ENCODE results near the gene NBL1.
"Not testable (repeated sequence)": the region's sequence is repeated elsewhere in the genome, so short reads cannot be mapped to it uniquely, and the experiment has no call there.

Gene NBL1

DNA sequence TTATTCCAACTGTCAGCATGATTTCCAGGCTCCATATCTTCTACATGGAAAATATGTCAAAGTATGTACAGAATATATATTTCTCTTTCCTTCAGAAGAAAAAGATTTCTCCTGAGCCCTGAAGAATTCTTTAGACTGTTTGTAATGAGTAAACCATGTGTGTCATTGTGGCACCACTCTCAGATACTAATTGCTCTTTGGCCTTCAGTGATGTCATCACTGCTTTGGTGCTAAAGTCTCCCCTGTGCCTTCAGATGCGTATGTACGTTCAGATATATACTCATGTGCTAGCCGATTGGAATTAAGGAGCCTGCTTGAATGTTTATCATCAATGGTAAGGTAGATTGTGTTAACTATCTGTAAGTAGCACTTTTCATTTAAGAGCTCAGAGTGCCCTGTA, 20.6 kb upstream of the NBL1 start:
- DNase-seq: no peak

DNA sequence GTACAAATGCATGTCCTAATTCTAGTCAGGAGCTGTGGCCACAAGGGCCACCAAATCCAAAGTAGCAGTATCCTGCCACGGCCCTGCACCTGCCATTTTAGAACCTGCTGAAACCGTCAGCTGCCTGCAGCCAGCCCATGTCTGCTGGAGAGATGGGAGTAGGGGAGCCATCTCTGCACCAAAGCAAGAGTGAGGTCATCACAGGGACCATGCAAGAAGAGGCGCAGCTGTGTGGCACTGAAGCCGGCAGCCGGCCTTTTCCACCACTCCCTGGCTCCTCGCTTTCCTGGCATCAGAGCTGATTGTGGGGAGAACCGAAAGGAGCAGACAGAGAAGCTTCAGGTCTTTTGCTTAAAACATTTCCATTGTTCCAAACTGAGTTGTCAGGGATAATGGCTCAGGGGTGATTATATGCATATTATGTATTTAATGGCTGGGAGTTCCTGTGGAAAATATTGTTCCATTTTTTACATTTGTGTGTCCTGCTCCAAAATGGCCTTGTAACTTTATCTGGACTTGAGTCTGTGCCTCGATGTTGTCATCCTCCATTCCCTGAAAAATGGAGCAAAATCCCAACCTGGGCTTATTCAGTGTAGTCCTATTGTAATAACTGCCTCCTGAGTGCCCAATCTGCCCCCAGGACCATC, 18.7 kb upstream of the NBL1 start:
- no peak for DNase-seq

DNA sequence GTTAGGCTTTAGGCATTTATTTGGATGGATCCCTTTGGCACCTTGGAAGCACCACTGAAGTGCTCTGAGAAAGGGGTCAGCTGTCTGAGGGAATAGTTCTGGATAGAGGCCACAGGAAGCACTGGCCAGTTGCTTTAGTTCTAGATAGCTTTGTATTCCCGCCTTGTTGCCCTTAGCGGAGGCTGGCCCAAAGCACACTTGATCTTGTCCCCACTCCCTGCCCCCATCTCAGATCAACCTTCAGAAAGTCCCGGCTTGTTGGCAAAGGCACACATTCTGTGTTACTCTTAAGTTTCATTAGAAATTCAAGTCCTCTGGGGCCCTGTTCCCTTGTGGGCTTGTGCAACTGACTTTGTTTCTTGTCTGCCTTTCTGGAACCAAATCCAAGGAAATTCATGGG, 15.2 kb upstream of the NBL1 start:
- DNase-seq: no peak

DNA sequence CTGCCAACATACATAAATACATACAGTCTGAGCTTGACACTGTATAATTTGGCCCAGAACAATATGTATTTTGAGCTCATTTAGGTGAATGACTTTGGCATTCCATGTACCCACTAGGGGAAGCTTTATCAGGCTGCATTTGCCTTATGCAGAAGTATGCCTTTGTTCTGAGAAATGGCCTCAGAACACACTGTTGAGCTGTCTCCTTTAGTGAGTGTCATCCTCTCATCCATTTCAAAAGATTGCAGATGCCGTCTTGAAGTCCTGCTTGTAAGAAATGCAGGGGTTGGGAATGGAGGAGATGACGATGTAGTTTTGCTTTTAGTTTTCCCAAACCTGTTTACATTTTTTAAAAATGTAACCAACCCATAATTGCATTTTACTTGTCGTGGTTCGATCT, 14.8 kb upstream of the NBL1 start:
- no peak for DNase-seq

DNA sequence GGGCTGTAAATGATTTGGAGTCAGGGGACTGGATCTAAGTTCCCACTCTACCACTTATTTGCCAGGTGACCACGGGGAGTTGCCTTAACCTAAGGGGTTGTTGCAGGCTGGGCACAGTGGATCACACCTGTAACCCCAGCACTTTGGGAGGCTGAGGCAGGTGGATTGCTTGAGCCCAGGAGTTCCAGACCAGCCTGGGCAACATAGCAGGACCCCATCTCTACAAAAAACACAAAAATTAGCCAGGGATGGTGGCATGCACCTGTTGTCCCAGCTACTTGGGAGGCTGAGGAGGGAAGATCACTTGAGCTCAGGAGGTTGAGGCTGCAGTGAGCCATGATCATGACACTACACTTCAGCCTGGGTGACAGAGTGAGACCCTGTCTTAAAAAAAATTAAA, 13.9 kb upstream of the NBL1 start:
- DNase-seq: not testable (repeated sequence)

DNA sequence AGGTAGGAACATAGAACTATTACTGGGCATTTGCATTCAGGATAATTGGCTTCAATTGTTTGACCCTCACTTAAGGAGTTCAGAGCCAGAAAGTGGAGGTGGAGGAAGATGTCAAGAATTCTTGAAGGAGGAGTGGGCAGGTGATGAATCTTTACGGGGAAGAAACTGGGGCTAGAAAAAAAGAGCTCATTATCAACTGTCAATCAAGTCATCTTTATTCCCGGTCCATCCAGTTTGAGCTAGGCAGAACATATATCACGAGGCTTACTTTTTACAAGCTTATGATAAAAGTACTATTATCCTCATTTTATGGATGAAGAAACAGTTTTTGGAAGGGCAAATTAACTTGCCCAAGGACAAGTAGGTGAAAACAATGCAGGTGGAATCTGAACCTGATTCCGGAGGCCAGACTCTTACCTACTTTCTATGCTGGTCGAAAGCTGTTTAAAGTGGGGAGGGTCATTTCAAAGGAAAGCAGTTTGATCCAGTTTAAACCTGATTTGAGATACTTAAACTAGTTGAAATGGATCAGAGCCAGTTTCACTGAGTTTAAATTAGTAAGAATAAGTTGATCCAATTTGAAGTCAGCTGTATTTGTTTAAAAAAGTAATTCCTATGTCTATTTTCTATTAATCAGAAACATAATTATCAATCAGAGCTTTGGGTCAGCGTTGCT, 13.3 kb upstream of the NBL1 start:
- no peak for DNase-seq

DNA sequence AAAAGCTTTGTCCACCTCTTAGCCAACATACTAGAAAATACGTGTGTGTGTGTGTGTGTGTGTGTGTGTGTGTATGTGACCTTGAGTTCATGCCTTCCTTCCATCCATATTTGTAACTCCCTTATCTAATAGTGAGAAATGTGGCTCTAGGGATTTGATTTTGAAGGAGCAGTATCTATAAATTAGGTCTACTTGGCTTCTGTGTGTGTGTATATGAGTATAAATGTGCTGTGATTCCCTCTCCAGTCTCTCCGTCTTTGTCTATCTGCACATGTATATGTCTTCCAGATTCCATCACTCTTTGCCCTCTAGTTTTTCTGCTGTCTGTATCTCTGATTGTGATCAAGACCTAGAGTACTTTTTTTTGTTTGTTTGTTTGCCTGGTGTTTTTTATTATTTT, 11.9 kb upstream of the NBL1 start:
- DNase-seq: no peak

DNA sequence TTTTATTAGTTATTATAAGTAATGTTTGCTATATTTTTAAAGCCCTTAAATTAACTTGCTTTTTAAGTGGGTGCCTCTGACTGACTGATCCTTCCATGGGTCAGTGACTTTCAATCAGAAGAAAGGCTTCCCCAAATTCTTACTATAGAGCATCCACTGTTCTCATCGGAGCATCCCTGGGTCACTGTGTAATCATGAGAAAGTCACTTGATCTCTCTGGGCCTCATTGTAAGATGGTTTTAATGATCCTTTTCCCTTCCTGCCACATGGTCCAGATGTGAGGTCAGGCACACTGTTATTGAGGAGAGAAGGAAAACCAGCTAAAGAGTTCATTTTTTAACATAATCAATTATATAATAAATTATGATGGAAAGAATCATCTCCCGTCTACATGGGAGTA, 11.0 kb upstream of the NBL1 start:
- DNase-seq: no peak

DNA sequence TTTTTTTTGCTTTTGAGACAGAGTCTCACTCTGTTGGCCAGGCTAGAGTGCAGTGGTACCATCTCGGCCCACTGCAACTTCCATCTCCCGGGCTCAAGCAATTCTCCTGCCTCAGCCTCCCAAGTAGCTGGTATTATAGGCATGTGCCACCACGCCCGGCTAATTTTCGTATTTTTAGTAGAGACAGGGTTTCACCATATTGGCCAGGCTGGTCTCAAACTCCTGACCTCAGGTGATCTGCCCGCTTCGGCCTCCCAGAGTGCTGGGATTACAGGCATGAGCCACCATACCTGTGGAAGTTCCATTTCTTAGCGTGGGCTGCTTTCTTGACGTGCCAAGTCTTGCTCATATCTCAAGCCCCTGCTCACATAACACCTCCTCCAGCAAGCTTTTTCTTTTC, 9.0 kb upstream of the NBL1 start:
- not testable (repeated sequence) for DNase-seq

DNA sequence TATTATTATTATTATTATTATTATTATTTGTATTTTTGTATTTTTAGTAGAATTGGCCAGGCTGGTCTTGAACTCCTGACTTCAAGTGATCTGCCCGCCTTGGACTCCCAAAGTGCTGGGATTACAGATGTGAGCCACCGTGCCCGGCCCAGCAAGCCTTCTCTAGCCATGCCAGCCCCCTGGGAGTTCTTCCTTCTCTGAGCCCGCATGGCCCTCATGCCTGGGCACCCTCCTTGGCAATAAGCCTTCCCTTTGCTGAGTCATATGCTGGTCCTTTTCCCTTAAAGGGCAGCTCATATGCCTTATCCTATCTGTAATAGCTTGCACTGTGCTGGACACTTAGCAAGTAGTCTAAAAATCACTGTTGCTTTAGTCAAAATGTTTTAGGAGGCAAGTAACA, 8.5 kb upstream of the NBL1 start:
- DNase-seq: no peak

DNA sequence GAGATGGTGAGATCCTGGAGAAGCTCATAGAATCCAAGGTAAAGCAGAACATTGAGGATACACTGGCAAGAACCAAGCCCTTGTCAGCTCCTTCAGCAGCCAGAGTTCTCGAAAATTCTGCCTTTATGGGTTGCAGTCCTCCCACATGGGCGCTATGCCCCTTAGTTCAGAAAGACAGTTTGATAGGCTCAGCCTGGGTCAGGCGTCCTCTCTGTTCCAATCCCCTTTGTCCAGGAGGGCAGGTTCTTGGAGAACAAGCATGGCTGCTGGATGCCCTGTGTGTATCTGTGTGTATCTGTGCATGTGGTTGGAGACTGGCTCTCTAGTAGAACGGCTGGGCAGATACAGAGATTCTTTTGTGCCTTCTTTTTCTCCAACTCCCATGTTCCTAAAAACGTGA, 8.0 kb upstream of the NBL1 start:
- no peak for DNase-seq

DNA sequence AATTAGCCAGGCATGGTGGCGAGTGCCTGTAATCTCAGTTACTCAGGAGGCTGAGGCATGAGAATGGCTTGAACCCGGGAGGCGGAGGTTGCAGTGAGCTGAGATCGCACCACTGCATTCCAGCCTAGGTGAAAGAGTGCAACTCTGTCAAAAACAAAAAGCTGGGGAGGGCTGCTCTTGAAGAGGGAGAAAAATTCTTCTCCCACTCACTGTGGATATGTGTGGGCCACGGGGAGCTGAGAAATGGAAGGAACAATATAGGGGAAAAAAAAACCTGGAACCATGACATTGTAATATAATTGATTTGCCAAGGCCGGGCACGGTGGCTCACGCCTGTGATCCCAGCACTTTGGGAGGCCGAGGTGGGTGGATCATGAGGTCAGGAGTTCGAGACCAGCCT, 7.4 kb upstream of the NBL1 start:
- not testable (repeated sequence) for DNase-seq

DNA sequence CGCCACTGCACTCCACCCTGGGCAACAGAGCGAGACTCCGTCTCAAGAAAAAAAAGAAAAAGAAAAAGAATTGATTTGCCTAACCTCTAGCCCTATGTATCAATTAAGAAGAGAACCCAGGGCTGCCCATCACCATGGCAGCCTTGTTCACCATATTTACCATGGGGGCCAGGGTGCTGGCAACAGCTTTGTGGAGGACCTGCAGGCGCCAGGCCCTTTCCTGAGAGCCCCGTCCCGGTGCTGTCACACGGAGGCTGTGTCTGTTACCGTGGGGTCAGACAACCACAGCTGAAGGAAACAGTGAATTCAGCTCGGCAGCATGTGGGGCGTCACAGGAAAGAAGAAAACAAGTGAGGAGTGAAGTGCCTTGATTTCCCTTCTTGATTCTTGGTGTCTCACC, 6.5 kb upstream of the NBL1 start:
- no peak for DNase-seq

DNA sequence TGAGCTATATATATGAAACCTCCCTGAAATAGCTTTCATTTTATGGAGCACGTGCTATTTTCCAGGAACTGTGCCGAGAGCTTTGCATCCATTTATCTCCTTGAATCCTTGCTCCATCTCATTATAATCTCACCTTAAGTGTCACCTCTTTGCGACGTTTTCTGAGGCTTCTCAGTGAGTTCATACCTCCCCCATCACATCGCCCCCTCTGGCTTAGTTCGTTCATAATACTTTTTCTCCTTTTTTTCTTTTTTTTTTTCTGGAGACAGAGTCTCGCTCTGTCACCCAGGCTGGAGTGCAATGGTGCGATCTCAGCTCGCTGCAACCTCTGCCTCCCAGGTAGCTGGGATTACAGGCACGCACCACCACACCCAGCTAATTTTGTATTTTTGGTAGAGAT, 4.9 kb upstream of the NBL1 start:
- DNase-seq: not testable (repeated sequence)

DNA sequence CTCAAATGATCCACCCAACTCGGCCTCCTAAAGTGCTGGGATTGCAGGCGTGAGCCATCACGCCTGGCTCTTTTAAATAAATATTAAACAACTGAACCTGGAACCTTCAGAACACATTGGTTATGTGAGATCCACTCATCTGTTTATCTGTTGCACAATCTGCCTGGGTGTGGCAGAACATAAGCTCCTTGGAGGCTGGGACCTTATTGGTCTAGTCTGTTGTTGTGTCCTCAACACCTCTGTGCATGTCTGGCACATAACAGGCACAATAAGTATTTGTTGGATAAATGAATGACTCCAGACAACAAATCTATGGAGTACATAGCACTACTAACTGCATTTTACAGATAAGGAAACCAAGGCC, 4.1 kb upstream of the NBL1 start:
- DNase-seq: no peak

DNA sequence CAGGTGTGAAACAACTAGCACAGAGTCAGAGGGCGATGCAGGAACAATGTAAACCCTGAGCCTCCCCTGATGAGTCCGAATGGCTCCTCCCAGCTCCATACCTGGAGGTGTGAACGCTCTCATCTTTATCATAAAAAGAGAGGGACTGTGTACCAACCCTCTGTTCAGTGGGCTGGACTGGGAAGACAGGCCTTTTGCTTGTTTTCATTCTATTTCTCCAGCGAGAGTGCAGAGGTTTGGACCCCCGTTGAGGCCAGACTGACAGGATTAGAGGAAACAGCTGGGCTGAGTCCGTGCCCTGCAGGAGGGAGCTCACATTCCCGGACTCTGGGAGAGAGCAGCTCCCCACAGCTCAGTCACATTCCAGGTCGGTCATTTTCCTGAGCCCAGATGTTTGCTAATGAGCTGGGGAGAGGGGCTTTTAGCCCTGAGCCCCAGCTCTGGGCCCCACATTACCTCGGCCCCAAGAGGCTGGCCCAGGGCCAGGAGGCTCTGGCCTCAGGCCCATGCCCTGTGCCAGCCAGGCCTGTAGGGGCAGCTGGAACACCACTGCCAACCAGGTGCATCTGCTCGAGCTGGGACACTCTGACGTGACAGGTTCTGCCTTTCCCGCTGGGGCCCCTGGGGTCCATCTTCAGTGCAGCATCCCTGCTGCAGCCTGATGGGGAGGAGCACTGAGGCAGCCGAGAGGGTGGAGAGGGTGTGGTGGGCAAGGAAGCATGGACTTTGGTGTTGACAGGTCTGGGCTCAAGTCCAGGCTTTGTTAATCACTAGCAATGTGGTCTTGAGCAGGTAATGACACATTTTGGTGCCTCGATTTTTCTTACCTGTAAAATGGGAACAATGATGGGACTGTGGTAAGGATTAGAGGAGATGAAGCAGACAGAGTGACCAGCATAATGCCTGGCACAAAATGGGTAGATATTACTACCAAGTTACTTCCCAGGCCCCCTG, 3.5 kb upstream of the NBL1 start:
- no peak for DNase-seq

DNA sequence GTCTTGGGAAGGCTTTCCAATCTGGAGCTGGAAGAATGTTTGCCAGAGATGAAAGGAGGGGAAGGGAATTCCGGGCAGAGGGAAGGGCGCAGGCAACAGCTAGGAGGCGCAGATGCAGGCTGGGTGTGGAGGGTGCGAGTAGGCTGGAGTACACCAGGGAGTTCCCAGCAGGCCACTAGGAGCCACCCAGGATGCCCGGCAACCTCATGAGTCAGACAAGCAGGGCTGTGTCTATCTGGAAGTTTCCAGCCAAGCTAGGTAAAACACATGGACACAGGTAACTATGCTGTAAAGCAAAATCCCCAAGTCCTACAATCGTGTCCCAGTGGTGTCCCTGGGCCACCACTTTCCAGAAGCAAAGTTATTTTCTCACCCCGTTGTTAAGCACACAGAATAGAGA, 990 bp upstream of the NBL1 start:
- DNase-seq: no peak

DNA sequence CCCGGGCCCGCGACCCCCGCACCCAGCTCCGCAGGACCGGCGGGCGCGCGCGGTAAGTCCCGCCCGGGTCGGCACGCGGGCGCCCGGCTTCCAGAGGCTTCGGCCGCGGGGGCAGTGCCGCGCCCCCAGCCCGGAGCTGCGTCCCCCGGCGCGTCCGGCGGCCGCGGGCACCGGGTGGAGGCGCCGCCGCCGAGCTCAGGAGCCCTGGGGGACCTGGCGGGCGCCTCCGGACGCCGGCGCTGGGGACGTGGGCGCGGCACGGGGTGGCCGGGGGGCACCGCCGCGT, 227 bp downstream of the NBL1 start:
- no peak for DNase-seq

DNA sequence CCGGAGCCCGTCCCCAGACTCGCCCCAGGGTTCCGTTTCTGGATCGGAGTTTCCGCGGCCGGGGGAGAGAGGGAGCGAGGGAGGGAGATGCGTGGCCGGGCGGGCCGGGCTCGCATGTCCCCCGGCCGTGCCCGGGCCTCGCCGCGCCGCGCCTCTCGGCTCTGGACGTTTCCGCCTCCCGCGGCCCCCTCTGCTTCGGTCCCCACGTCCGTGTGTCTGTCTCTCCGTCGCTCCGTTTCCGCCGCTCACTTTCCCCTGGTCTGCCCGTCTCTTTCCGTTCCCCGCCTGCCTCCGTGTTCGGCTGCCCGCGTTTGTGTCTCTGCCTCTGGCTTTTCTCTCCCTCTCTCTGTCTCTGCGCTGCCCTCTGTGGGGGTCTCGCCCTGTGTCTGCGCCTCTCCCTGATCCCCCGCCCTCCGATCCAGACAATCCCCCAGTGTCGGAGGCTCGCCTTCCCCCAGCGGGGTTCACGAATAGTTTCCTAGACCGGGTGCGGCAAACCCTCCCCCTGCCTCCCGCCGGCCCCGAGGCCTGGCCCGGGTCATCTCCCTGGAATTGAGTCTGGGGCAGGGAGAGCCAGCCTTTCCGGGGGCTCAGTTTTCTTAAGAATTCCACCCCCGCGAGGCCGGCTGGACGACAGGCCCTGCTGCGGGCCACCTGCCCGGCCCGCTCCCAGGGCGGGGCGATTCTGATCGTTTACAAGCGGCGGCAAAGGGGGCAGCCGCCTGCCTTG, 735 bp downstream of the NBL1 start:
- DNase-seq: no peak

DNA sequence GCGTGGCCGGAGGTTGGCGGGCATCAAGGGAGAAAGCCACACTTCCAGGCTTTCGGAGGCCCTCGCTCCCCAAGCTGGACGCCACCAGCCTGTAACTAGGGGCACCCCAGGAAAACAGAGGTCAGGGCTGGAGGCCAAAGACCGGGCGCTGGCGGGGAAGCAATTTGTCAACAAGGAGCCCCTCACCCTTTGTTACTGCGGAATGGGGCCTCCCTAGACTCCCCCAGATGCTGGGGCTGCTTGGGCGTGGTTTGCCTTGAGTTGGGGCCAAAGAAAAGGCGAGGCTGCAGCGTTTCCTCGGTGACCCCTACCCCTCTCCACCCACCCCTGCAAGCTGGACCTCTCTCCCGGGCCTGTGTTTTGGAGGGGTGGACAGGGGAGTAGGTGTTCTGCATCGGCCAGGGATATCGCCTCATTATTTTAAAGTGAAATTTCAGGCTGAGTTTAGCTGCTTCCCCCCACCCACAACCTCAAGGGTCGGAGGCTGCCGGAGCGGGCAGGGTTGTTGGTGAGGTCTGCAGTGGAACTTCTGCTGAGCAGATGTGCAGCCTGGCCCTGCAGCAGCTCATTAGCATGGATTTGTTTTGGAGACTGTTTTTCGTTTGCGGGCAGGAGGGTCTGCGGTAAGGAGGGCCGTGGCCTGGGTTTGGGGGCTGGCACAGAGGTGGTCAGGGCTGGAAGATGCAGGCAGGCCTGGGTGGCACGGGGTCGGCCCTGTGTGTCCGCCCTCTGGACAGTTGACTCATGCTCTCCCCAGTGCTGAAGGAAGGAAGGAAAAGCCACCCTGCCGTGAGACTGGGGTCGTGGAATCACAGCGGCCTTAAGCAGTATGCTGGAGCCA, 1.5 kb downstream of the NBL1 start:
- no peak for DNase-seq

DNA sequence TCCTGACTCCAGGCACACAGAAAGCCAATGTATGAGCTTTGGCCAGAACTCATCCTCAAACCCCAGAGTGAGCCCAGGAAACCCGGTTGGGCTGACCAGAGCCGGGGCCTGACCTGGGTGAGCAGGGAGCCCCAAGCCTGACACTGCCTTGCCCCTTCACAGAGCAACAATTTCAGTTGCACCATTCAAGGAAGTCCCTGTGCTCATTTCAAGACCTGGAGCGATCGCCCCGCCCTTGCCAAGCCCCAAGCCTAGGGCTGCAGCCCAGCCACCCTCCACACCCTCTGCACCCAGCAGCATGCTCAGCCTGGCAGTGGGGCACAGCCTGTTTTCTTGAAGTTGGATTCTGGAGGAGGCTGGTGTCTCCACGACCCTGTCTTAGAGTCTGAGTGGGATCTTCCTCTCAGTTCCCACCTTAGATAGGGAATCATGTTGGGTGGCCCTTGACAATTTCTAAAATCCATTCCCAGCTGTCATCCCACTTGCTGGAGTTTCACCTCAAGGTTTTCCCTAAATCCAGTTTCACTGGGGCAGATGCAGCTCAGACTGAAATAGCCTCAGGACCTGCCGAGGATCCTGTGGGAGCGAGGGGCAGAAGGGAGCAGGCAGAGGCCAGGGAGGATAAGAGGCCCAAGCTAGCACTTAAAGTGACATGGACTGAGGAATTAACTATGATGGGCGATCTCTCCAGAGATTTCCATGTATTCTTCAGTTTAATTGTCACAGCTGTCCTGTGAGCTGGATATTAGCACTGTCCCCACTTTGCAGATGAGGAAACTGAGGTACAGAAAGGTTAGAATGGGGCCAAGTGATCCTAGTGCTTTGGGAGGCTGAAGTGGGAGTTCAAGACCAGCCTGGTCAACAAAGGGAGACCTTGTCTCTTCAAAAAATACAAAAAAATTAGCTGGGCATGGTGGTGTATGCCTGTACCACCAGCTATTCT, 2.5 kb downstream of the NBL1 start:
- no peak for DNase-seq

DNA sequence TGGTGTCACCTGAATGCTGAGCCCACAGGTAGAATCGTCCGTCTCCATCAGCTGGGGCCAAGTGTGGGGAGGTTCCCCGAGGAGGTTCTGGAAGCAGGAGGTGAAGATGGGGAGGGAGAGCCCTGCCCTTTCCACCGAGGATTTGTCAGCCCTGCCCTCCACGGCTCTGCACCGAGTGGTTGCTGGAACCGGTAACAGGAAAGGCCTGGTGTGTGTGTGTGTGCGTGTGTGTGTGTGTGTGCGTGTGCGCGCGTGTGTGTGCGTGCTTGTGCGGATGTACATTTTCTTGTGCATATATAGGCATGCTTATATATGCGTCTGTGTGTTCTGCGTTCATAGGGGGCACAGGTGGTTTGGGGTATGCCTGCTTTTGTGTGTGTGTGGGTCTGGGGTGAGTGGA, 3.5 kb downstream of the NBL1 start:
- no peak for DNase-seq
